ENCODE results near the gene CPVL. TPM values are rescaled to one million over a fixed set of nuclear protein-coding genes. Genes with fewer than 3 reads are reported as not detected.

CPVL gene
- total RNA-seq, 1 donor from 2014 or later, result 0.40 TPM

- DNase-seq (ENCODE audit: low read depth in 2 of 2), result no peak
Measured at GRCh38 chr7:28980451-28981160, 165.7 kb downstream of the CPVL start.

GRCh38 chr7:28979776-28980175 is 166.6 kb downstream of the CPVL start:
- DNase-seq (ENCODE audit: low read depth in 2 of 2), result no peak

GRCh38 chr7:28977881-28978280 is 168.5 kb downstream of the CPVL start:
- DNase-seq (ENCODE audit: low read depth in 2 of 2), result no peak

- DNase-seq (ENCODE audit: low read depth in 2 of 2), result no peak
Measured at GRCh38 chr7:28976022-28976421, 170.3 kb downstream of the CPVL start.

- no peak for DNase-seq (ENCODE audit: low read depth in 2 of 2)
Measured at GRCh38 chr7:28973591-28973990, 172.7 kb downstream of the CPVL start.

GRCh38 chr7:28964056-28964455 is 182.3 kb downstream of the CPVL start:
- DNase-seq (ENCODE audit: low read depth in 2 of 2), result no peak

GRCh38 chr7:28961972-28962371 is 184.4 kb downstream of the CPVL start:
- no peak for DNase-seq (ENCODE audit: low read depth in 2 of 2)

GRCh38 chr7:28960071-28960840 is 186.1 kb downstream of the CPVL start:
- DNase-seq (ENCODE audit: low read depth in 2 of 2), result no peak

GRCh38 chr7:28958980-28959347 is 187.4 kb downstream of the CPVL start:
- DNase-seq (ENCODE audit: low read depth in 2 of 2), result no peak

- peak; percentile 43 to 65 for DNase-seq (ENCODE audit: low read depth in 2 of 2)
Measured at GRCh38 chr7:28958235-28958979, 187.9 kb downstream of the CPVL start, which contains the start of gene TRIL. TRIL (minus strand) TSS chr7:28958330; CDS start chr7:28958046, 284 bp downstream.

GRCh38 chr7:28957751-28958234 is 188.5 kb downstream of the CPVL start:
- peak; percentile 13 to 57 for DNase-seq (ENCODE audit: low read depth in 2 of 2)

GRCh38 chr7:28957064-28957750 is 189.1 kb downstream of the CPVL start:
- DNase-seq (ENCODE audit: low read depth in 2 of 2), result peak; percentile 8 to 55

- DNase-seq (ENCODE audit: low read depth in 2 of 2), result peak; percentile 55 to 85
Measured at GRCh38 chr7:28956608-28957063, 189.7 kb downstream of the CPVL start.

- peak; percentile 54 to 85 for DNase-seq (ENCODE audit: low read depth in 2 of 2)
Measured at GRCh38 chr7:28955718-28956607, 190.4 kb downstream of the CPVL start.

- DNase-seq (ENCODE audit: low read depth in 2 of 2), result no peak
Measured at GRCh38 chr7:28955356-28955717, 191.0 kb downstream of the CPVL start.

- DNase-seq (ENCODE audit: low read depth in 2 of 2), result no peak
Measured at GRCh38 chr7:28954946-28955345, 191.4 kb downstream of the CPVL start.

GRCh38 chr7:28954471-28954870 is 191.9 kb downstream of the CPVL start:
- DNase-seq (ENCODE audit: low read depth in 2 of 2), result no peak

- DNase-seq (ENCODE audit: low read depth in 2 of 2), result peak; percentile 17 to 53
Measured at GRCh38 chr7:28953633-28954032, 192.7 kb downstream of the CPVL start.
